HG03469 (cell line): ENCODE measurements around the gene TESPA1.
A peak's percentile ranks its signal among the peaks of the same experiment; 100 is the strongest.
"Not testable (repeated sequence)": the region's sequence is repeated elsewhere in the genome, so short reads cannot be mapped to it uniquely, and the experiment has no call there.

Source experiments
- ATAC-seq: cut with Tn5 transposase; IDR thresholded peaks from one replicate; pipeline ENCODE4 v1.9.1; 2021; ENCODE audit warnings: mild to moderate bottlenecking, moderate library complexity, moderate number of reproducible peaks; ENCODE audit not compliant: unreplicated experiment

Gene TESPA1

GRCh38 chr12:54984658-54985376 is at the start of gene TESPA1:
TSS of gene TESPA1 (minus strand) at chr12:54984762. CDS start at chr12:54974562, 10,200 bp downstream.
- ATAC-seq, result peak; percentile 93

DNA sequence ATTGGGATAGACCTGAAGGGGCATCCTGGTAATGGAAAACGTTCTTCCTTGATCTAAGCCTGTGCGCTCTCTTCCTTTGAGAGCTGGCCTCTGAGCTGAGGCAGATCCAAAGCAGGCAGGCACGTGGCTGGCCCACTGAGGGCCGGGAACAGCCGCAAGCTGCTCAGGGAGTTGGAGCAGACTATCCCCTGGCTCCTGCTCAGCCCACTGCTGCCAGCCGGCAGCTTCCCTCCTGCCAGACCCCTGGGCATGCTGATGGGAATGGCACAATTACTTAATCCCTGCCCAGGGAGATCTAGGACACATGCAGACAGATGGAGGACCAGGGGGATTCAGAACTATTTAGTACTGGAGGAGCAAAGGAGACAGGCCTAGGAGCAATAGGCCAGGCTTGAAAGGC is 49.7 kb upstream of the TESPA1 start:
- ATAC-seq, result no peak

DNA sequence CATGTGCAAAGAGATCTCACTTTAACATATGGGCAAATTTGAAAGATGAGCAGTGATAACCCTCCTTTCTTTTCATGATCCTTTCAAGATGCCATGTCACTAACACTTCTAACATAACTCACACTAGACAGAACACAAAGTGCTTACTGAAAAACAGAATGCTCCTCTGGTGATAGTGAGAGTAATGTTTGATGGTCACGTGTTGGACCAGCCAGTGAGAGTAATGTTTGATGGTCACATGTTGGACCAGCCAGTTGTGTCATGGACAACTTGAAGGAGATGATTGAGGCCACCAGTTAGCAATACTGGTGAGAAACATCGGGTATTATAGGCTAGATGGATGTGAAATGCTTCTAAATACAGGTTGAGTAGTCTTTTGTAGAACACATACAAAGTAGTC is 40.9 kb upstream of the TESPA1 start:
- ATAC-seq, result no peak

- ATAC-seq, result no peak
These were observed 40.0 kb upstream of the TESPA1 start for GRCh38 chr12:55024575-55024974.

GRCh38 chr12:55019784-55020183 is 35.2 kb upstream of the TESPA1 start, which contains the start of gene NEUROD4:
TSS of gene NEUROD4 (plus strand) at chr12:55019974. CDS start at chr12:55026440, 6,466 bp downstream.
- ATAC-seq, result no peak

DNA sequence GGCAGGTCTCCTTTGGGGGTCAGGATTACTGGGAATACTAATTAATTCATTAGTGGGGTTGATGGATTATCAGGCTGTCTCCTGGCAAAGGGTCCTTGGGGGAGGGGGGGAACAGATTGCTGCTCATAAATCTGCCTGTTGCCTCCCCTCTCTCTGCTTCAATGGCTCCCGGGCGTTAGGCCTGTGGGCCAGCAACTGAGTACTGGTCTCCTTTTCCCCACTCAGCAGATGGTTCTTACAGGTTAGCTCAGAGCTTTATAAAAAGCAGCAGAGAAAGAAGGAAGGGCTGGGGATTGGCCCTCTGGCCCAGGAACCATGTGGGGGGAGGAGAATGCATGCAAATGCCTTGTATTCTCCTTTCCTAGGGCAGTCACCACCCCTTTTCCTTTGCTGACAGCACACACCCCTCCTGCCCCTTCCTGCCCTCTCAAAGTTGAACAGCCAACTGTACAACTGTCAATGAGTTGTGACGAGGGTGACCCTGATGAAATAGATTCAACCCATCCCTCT is 32.9 kb upstream of the TESPA1 start:
- no peak for ATAC-seq

DNA sequence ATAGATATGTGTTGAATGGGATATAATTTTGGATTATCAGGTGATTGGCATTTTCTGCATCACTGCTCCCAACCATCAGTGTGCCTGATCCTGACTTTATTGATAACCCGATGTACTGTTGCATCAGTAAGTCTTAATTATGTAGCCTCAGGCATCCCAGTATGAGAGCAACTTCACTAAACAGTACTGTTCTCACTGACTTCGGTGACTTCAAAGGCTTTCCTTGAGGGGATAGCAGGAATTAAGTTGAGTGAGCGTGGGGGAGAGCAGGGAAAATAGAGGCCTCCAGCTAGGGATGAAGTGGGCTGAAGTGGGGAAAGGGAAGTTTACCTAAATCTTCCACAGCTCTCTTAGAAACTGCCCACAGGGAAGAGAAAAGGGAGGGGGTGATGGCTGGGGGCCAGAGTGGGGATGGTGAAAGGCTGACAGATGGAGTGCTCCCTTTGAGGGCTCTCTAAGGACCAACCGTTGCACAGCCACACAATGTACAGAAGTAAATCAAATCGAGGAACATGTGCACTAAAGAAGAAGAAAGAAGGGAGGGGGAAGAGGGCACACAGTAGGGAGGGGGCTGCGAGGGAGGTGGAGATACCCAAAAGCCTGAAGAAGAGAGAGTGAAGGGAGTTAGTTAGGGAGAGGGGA is 24.5 kb upstream of the TESPA1 start:
- ATAC-seq, result no peak

DNA sequence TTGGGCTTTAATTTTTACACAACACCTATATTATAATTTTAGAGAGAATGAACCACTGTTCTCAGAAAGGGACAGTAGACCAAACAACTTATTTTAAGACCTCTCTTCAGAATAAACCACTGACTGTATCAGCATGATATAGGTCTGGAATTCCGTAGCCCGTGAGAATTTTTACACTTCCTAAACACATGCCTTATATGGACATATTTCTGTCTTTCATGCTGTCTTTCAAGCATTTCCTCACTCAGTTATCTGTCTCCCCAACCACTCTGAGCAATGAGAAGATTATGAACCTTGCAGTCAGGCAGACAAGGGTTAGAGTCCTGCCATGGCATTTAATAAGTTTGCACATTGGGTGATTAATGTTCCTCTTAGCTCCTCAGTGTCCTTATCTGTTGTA is 17.8 kb upstream of the TESPA1 start:
- ATAC-seq, result no peak

GRCh38 chr12:55001198-55001868 is 16.8 kb upstream of the TESPA1 start:
- no peak for ATAC-seq

DNA sequence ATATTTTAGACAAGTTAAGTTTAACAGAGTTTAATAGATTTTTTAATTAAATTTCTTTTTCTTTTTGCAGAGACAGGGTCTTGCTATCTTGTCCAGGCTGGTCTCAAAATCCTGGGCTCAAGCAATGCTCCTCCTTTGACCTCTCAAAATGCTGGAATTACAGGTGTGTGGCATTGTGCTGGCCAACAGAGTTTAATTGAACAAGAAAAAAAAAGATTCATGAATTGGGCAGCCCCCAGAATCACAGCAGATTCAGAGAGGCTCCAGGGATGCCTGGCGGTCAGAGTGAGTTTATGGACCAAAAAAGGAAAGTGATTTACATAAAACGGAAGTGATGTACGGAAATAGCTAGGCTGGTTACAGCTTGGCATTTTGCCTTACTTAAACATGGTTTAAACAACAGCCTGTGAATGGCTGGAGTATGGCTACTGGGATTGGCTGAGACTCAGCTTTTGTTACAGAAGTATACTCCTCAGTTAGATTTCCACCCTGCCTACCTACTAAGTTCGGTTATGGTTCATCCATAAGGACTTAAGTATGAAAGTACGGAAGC is 14.5 kb upstream of the TESPA1 start:
- ATAC-seq, result no peak

DNA sequence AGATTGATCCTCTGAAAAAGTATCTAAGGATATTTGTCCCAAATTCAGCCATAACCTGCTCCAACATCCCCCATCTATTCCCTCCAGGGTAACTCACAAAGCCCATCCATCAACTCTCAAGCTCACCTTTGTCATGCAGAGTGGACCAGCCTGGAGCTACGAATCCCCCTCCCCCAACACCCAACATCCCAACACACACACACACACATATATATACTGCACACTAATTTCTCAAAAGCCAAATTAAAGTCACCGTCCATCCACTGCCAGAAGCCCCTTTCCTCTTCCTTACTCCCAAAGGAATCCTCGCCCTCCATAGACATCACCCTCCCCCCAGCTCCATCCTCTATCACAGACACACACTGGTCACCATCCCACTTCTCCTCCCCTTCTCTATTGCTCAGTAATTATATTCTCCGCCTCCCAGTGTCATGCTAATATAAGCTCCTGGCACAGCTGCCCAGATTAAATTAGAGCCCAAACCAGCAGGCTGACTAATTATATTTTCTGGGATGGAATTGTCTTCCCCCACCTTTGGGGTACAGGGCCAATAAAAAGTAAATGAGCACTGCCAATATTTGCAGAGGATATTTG is 13.5 kb upstream of the TESPA1 start:
- no peak for ATAC-seq

DNA sequence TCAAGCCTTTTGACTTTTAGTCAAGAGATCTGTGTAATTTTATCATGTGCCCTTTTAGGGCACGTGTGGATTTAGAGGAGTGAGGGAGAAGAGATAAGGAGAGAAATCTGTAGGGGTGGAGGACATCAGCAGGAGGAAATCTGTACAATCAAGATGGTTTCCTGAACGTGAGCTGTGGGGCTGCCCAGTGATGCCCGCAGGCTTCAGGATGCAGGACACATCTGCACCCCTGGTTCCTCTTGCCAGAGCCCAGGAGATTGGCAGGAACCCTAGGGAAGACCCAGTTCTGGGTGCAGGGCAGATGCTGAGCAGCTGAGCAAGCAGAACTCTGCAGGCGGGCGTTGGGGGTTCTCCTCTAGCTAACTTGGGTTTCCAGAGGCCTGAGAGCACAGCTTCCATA is 11.6 kb upstream of the TESPA1 start:
- no peak for ATAC-seq

DNA sequence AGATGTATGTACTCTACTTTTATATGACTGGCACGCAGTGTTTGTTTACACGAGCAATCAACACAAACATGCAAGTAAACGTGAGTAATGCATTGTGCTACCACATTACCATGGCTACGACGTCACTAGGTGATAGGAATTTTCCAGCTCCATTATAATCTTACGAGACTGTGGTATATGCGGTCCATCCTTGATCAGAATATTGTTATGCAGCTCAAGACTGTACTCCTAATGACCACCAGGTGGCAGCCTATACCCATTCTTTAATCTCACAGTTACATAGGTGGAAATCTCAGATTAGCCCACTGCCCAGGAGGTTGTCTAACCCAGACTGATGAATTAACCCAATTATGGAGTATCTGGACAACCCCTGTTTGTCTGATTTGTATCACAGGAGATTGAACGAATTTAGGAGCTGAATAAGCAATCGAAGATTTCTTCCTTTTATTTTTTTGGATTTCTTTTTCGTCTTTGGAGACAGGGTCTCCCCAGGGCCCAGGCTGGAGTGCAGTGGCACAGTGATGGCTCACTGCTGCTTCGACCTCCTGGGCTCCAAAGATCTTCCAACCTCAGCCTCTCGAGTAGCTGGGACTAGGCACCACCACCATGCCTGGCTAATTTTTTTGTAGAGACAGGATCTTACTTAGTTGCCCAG is 8.7 kb upstream of the TESPA1 start:
- no peak for ATAC-seq

GRCh38 chr12:54991991-54992375 is 7.4 kb upstream of the TESPA1 start:
- no peak for ATAC-seq

- peak; percentile 49 for ATAC-seq
These were observed 6.8 kb upstream of the TESPA1 start for GRCh38 chr12:54991161-54991990.

DNA sequence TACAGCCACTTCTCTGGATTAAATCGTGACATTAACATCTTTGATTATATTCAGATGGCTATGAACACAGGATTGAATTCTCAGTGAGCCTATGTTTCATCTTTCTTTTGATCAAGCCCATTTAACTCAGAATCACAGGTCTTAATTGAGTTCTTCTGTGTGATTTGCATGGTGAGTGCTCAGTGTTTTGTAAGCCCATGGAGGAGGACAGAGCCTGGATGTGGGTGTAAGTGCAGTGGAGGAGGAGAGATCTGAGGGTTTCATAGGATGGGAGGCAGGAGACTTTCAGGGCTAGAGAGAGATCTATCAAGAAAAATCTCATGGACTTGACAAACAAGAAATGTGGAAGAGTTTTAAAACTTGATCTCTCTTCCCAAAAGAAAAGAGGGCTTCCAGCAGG is 5.3 kb upstream of the TESPA1 start:
- no peak for ATAC-seq

DNA sequence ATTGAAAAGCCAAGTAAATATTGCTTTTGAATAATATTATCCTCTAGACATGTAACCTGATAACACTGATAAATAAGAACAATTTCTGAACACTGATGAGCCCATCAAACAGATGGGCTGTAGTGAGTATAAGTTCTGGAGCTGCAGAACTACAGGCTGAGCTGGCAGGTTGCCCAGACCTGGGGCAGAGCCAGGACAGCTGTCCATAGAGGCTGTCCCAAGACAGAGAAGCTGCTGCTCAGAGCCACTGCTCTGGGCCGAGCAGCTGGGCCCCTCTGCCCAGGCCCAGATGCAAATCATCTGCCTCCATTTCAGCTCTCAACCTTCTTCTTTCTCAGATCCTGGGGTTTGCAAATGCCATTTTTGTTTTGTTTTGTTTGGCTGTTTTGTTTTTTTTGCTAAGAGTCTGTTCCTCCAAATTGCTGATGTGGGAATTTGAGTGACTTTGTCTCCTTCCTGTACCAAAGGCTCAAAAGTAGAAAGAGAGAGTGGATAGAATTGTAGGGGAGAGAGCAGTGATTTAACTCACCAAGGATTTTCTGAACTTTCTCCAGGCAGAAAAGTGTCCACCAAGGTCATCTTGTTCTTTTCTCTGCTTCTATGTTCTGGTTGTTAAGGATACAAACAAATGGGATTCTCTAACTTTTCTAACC is 4.0 kb upstream of the TESPA1 start:
- no peak for ATAC-seq

DNA sequence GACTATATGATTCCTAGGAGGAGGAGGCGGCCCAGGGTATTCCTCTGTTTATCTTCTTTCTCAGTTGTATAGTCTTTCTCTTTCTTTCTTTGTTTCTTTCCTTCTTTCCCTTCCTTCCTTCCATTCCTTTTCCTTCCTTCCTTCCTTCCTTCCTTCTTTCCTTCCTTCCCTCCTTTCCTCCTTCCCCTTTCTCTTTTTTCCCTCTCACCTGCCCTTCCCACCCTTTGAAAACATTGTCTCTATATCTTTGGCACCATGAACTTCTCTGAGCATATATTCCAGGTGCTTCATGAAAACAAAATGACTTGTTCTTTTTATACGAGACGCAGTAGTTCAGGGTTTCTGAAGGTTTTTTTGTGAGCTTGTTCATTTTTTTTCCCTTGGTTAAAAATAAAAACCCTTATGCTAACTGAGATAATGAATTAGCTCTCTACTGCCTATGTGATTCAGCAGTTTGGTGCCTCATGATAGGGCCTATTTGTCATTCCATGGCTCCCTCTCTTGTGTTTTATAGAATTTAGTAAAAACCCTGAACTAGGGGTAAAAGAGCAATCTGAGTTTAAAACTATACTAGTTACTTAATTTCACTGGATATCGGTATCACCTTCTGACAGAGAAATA is 3.2 kb upstream of the TESPA1 start:
- ATAC-seq, result no peak

GRCh38 chr12:54986773-54987172 is 2.2 kb upstream of the TESPA1 start:
- not testable (repeated sequence) for ATAC-seq
